Measurements from ENCODE around the gene NSRP1.
"Not testable (repeated sequence)": the region's sequence is repeated elsewhere in the genome, so short reads cannot be mapped to it uniquely, and the experiment has no call there.

Gene NSRP1

GRCh38 chr17:30188211-30188939 is 71.8 kb downstream of the NSRP1 start:
- no peak for DNase-seq

- no peak for DNase-seq
Observed at GRCh38 chr17:30191072-30191471, 74.5 kb downstream of the NSRP1 start.

GRCh38 chr17:30196504-30196903 is 79.9 kb downstream of the NSRP1 start:
- DNase-seq = no peak

- DNase-seq = no peak
Observed at GRCh38 chr17:30197416-30197815, 80.8 kb downstream of the NSRP1 start.

GRCh38 chr17:30199600-30199999 is 83.0 kb downstream of the NSRP1 start:
- DNase-seq = no peak

GRCh38 chr17:30200106-30200505 is 83.5 kb downstream of the NSRP1 start:
- DNase-seq = no peak

GRCh38 chr17:30200656-30201055 is 84.0 kb downstream of the NSRP1 start:
- not testable (repeated sequence) for DNase-seq

GRCh38 chr17:30203471-30203981 is 86.9 kb downstream of the NSRP1 start:
- DNase-seq = no peak

- DNase-seq = no peak
Observed at GRCh38 chr17:30207655-30208054, 91.0 kb downstream of the NSRP1 start.

GRCh38 chr17:30208214-30208613 is 91.6 kb downstream of the NSRP1 start:
- DNase-seq = no peak

GRCh38 chr17:30209930-30210329 is 93.3 kb downstream of the NSRP1 start:
- DNase-seq = no peak

GRCh38 chr17:30210366-30210765 is 93.8 kb downstream of the NSRP1 start:
- no peak for DNase-seq

- DNase-seq = no peak
Observed at GRCh38 chr17:30210901-30211300, 94.3 kb downstream of the NSRP1 start.

- DNase-seq = no peak
Observed at GRCh38 chr17:30211371-30211770, 94.8 kb downstream of the NSRP1 start.

- DNase-seq = no peak
Observed at GRCh38 chr17:30212750-30213149, 96.1 kb downstream of the NSRP1 start.

GRCh38 chr17:30217054-30217453 is 100.4 kb downstream of the NSRP1 start:
- DNase-seq = no peak

- DNase-seq = no peak
Observed at GRCh38 chr17:30217746-30218245, 101.2 kb downstream of the NSRP1 start.

GRCh38 chr17:30218799-30219198 is 102.2 kb downstream of the NSRP1 start:
- no peak for DNase-seq

- no peak for DNase-seq
Observed at GRCh38 chr17:30219315-30219714, 102.7 kb downstream of the NSRP1 start.

- no peak for DNase-seq
Observed at GRCh38 chr17:30219833-30220232, 103.2 kb downstream of the NSRP1 start.

GRCh38 chr17:30220414-30220813 is 103.8 kb downstream of the NSRP1 start:
- no peak for DNase-seq

GRCh38 chr17:30221346-30221745 is 104.7 kb downstream of the NSRP1 start:
- no peak for DNase-seq

GRCh38 chr17:30222251-30222650 is 105.6 kb downstream of the NSRP1 start:
- no peak for DNase-seq

- DNase-seq = no peak
Observed at GRCh38 chr17:30222721-30223175, 106.1 kb downstream of the NSRP1 start.

Measured in NCI-H2171 treated with DMSO at 0.1 percent for 48 hours (cell line).